Measurements from ENCODE around the gene GAB2. TPM values are rescaled to one million over a fixed set of nuclear protein-coding genes. Genes with fewer than 3 reads are reported as not detected.
"Not testable (repeated sequence)": the region's sequence is repeated elsewhere in the genome, so short reads cannot be mapped to it uniquely, and the experiment has no call there.

Gene GAB2
- total RNA-seq, 2 experiments from 2014 or later: 23.8 to 29.9 TPM

DNA sequence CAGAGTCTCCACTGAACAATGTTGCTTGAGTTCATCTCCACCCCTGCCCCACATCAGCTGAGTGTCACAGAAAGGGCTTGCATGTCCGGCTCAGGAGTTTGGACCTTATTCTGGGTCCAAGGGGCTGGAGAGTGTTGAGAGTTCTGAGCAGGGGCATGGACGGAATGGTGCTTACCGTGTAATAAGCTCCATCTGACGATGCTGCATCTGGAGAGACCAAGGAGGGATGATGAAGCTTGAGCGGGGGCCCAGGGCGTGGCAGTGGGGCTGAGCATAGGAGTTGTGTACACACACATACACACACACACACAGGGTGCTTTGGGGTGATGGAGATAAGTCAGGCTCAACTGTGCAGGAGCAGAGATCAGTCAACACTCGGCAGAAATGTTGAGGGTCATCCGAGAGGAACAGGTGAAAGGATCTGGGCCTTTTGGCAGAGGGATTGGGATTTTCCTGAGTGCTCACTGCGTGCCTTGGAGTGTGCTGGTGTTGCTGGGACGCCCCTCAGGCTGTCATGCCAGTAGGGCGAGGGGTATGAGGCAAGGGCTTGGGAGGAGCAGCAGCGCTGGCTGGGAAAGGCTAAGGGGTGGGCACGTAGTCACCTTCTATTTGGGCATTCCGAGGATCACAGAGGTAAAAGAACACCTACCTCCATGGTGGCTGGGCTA lies 226.6 kb downstream of the GAB2 start:
- CTCF ChIA-PET: interaction anchor here (1.5 to 1.8 kb wide), 2 partner anchors 11 to 373 kb away, joined by 5 to 7 read pairs; no protein-coding TSS in a partner anchor
- no peak overlapping the region for H3K27ac Mint-ChIP-seq
- peaks cover 1% of the 10 kb centered on the region for H3K36me3 Mint-ChIP-seq
- peaks cover 46% of the 10 kb centered on the region for H3K4me1 Mint-ChIP-seq
- H3K27me3 Mint-ChIP-seq: no peaks in the 10 kb centered on the region
- no peak overlapping the region for H3K4me3 Mint-ChIP-seq
- DNase-seq (no peak), ATAC-seq (no peak)
- no peaks in the 10 kb centered on the region for H3K9me3 Mint-ChIP-seq (ENCODE audit: low read depth)

DNA sequence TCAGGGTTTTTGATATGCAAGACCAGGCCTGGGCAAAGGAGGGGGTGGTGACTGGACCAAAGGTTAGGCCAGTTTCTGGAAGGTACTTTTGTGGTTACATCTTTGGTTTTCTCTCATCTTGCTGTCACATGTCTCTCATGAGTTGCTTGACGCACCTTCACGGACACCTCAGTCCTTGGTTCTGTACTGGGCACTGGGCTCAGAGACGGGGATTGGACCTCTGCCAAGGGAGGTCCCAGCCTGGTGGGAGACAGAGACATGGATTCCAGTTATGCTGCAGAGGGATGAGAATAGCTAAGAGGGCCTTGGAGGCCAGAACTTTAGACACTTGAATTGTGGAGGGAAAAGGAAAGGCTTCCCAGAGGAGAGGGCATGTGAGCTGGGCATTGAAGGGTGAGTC lies 227.2 kb downstream of the GAB2 start:
- DNase-seq: no peak
- Mint-ChIP-seq H3K9me3 (ENCODE audit: low read depth) (no peaks in the 10 kb centered on the region), H3K27ac (no peak overlapping the region)

DNA sequence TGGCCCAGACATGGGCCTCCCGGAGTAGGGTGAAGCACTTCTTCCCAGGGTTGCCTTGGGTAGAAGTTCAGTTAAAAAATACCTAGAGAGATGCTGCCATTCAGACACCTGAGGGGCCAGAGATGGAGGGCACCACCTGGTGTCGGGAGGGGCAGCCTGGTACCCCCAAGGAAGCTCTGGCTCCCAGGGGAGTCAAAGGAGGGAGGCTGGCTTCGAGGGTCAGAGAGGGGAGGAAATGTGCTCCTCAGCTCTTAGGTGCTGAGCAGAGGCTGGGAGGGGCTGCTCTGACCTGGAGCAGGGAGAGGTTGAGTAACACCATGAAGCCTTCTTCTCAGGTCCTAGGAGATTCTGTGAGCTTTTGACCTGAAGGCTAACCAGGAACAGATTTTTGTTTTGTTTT lies 227.8 kb downstream of the GAB2 start:
- no peak for ATAC-seq
- Mint-ChIP-seq H3K27me3 (no peaks in the 10 kb centered on the region), H3K4me3 (peak overlapping the region; percentile 97), H3K36me3 (peaks cover 1% of the 10 kb centered on the region), H3K27ac (peak overlapping the region; percentile 54), H3K9me3 (ENCODE audit: low read depth) (no peaks in the 10 kb centered on the region), H3K4me1 (peaks cover 47% of the 10 kb centered on the region)
- CTCF ChIA-PET: interaction anchor here (1.5 to 1.8 kb wide), 2 partner anchors 13 to 374 kb away, joined by 5 to 7 read pairs; no protein-coding TSS in a partner anchor
- no peak for DNase-seq

More for the DNA sequence above, 227.2 kb downstream of the GAB2 start:
- ATAC-seq: no peak
- H3K4me1 Mint-ChIP-seq: peaks cover 46% of the 10 kb centered on the region
- no peaks in the 10 kb centered on the region for H3K27me3 Mint-ChIP-seq
- CTCF ChIA-PET: interaction anchor here (1.5 to 1.8 kb wide), 2 partner anchors 12 to 374 kb away, joined by 5 to 7 read pairs; no protein-coding TSS in a partner anchor
- peaks cover 1% of the 10 kb centered on the region for H3K36me3 Mint-ChIP-seq
- no peak overlapping the region for H3K4me3 Mint-ChIP-seq

DNA sequence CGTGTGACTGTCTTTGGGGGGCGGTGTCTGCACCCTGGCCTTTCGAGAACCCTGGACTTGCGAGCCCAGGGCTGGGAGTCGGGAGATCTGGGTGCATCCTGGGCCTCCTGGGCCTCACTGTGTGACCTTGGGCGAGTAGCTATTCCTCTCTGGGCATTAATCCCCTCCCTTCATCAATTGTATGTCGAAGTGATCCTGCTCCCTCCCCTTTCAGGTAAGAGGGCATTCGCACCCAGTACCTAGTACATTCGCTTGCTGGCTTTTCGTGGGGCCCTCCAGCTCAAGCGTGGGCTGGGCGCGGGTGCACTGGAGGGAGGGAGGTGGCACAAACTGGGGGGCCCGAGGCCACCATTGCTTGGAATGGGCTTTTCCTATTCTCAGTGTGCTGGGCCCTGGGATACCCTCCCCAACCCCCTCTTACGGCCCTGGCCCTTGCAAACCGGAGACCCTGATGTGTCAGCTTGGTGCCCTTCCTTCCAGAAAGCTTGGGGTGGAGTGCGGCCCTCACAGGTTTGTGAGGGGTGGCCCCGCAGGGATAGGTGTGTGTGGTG lies 228.4 kb downstream of the GAB2 start:
- CTCF ChIA-PET: interaction anchor here (1.0 to 1.8 kb wide), 6 partner anchors 13 to 375 kb away, joined by 3 to 7 read pairs (median 4); partner anchors contain the start of gene INTS4
- DNase-seq (no peak), ATAC-seq (no peak)
- Mint-ChIP-seq H3K4me3 (peak overlapping the region; percentile 97), H3K27ac (peak overlapping the region; percentile 85), H3K9me3 (ENCODE audit: low read depth) (no peaks in the 10 kb centered on the region), H3K4me1 (peaks cover 41% of the 10 kb centered on the region), H3K27me3 (no peaks in the 10 kb centered on the region), H3K36me3 (peaks cover 1% of the 10 kb centered on the region)

DNA sequence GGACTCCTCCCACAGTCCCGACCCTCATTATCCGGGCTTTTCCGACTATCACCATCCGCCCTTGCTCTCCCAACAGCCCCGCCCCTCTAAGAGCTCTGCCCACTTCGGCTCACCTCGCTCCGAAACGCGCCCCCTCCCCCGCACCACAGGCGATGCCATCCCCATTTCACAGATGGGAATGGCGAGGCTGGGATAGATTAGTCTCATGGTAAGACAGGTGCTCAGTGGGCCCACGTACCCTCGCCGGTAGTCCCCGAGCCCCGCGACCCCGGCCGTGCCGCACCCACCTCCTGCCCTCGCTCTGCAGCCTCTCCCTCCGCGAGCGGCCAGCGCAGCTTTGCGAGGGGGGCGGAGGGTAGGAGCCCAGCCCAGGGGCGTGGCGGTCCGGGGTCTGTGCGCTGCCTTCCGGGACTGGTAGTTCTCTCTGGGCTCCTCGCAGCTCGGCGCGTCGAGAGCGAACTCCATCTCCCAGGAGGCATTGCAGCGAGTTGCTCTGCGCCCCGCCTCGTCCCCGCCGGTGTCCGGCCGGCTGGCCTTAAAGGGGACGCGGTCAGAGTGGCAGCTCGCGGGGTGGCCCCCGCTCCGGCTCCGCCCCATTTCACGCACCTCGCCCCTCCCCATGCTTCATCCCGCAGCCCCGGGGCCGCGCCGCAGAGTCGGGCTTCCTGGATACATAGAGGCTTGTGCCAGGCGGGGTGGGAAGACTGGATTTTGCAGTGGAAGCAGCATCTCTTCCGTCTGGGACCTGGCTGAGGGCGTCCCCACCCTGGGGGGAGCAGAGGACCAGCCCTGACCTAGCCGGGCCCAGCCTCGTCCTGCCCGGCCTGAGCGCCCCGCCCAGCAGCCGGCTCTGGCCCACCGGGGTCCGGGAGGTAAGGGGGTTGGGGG lies 229.1 kb downstream of the GAB2 start, which contains the start of the genes KCTD21 and USP35:
Gene KCTD21 (minus strand): TSS at position 341 of the 888 bp plus-strand sequence. CDS start 14,072 bp downstream, outside the sequence.
Gene USP35 (plus strand): TSS at position 634 of the 888 bp plus-strand sequence. CDS start 7,327 bp downstream, outside the sequence.
- CTCF ChIA-PET: interaction anchor here (0.7 to 1.8 kb wide), 8 partner anchors 14 to 376 kb away, joined by 3 to 5 read pairs (median 3); partner anchors contain the start of genes ALG8 and INTS4
- Mint-ChIP-seq H3K36me3 (peaks cover under 1% of the 10 kb centered on the region), H3K27ac (peak within 1 kb of the TSS; percentile 85), H3K4me1 (peaks cover 37% of the 10 kb centered on the region), H3K4me3 (peak within 1 kb of the TSS; percentile 97), H3K9me3 (ENCODE audit: low read depth) (no peaks in the 10 kb centered on the region), H3K27me3 (no peaks in the 10 kb centered on the region)
- ATAC-seq (peak; percentile 97), DNase-seq (peak; percentile 96)

DNA sequence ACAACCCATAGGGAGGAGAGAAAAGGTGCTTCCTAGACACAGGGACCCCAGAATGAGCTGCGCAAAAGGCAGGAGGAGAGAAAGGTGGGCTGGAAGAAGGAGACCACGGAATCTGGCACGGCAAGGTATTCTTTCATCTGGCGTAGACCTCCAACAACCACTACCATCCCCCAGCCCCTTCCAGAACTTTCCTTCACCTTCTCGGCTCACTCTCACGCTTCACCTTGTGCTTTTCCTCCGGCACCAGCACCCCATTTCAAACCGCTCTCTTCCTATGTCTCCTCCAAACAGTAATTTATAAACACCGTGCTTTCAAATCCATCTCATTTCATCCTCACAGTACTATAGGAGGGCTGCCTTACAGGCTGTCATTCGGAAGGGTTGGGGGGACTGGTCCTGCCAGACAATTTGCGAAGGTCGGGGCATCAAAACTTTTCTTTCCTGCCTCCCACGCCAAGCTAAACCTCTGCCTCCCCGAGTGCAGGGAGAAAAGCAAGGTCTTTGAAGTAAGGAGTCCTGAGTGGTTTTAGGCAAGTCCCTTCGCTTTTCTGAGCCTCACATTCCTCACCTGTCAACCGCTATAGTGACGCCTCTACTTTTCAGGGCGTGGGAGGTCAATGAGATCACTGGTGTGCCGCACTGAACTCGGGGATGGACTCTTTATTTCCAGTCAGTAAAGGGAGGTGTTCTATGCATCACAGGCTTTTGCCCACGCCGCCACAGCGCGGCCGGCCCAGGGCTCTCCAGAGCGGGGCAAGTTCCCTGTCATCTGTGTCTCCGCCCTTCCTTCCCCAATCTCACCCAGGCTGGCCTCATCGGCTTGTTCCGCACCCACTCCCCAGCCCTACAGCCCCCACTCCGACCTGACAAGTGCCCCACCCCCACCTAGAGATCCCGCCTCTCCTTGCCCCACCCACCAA lies 230.0 kb downstream of the GAB2 start:
- peaks cover 34% of the 10 kb centered on the region for H3K4me1 Mint-ChIP-seq
- peak overlapping the region; percentile 85 for H3K27ac Mint-ChIP-seq
- CTCF ChIA-PET: interaction anchor here (0.7 to 1.6 kb wide), 7 partner anchors 15 to 377 kb away, joined by 3 to 4 read pairs (median 3); partner anchors contain the start of genes ALG8 and INTS4
- H3K9me3 Mint-ChIP-seq (ENCODE audit: low read depth): no peaks in the 10 kb centered on the region
- peaks cover 4% of the 10 kb centered on the region for H3K36me3 Mint-ChIP-seq
- ATAC-seq (peak; percentile 37), DNase-seq (peak; percentile 71)
- peak overlapping the region; percentile 97 for H3K4me3 Mint-ChIP-seq
- no peaks in the 10 kb centered on the region for H3K27me3 Mint-ChIP-seq

DNA sequence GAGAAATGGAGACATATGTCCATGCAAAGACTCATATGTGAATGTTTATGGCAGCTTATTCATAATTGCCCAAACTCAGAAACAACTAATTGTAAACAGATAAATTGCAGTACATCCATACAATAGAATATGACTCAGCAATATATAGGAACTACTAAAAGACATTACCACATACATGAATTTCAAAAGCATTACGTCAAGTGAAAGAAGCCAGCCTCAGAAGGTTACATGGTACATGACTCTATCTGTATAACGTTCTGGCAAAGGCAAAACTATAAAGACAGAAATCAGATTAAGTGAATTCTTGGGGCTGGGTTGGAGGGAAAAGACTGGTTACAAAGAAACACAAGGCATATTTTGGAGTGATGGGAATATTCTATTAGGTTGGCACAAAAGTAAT lies 236.4 kb downstream of the GAB2 start:
- Mint-ChIP-seq H3K36me3 (peaks cover 15% of the 10 kb centered on the region), H3K9me3 (ENCODE audit: low read depth) (no peaks in the 10 kb centered on the region), H3K27ac (no peak overlapping the region), H3K27me3 (no peaks in the 10 kb centered on the region), H3K4me1 (peaks cover 1% of the 10 kb centered on the region), H3K4me3 (no peak overlapping the region)
- no peak for DNase-seq
- CTCF ChIA-PET: no interaction called here
- no peak for ATAC-seq

DNA sequence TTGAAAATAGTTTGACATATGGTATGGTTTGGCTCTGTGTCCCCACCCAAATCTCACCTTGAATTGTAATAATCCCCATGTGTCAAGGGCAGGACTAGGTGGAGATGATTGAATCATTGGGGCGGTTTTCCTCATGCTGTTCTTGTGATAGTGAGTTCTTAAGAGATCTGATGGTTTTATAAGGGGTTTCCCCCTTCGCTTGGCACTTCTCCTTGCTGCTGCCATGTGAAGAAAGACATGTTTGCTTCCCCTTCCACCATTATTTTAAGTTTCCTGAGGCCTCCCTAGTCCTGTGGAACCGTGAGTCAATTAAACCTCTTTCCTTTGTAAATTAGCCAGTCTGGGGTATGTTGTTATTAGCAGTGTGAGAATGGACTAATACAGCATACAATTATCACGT lies 236.9 kb downstream of the GAB2 start:
- no peaks in the 10 kb centered on the region for H3K27me3 Mint-ChIP-seq
- H3K27ac Mint-ChIP-seq: no peak overlapping the region
- CTCF ChIA-PET: no interaction called here
- no peak overlapping the region for H3K4me3 Mint-ChIP-seq
- no peaks in the 10 kb centered on the region for H3K9me3 Mint-ChIP-seq (ENCODE audit: low read depth)
- DNase-seq (no peak), ATAC-seq (no peak)
- H3K36me3 Mint-ChIP-seq: peaks cover 17% of the 10 kb centered on the region
- H3K4me1 Mint-ChIP-seq: peaks cover 1% of the 10 kb centered on the region

DNA sequence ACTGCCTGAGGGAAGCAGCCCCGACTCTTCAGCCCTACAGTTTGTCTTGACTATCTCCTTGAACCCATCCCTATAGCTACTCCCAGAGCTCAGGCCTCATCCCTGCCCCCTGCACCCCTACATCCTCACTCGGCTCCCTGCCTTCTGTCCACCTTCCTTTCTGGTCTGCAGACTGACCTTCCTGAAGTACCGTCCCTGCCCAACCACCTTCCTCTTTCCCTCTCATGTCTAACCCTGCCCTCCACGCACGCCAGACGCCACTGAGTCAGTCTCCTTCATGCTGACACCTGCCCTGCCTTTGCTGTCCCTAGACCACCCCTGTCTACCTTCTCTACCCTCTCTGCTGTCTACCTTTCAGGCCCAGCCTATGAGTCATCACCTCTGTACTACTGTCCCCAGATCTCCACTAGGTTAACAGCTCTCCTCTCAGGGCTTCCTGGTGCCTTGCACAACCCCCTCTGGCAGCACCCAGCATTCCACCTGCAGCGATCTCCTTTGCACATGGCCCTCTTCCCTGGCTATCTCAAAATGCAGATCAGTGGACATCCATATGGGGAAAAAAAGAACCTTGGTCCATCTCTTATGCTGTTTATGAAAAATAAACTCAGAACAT lies 238.1 kb downstream of the GAB2 start:
- CTCF ChIA-PET: no interaction called here
- no peak overlapping the region for H3K27ac Mint-ChIP-seq
- H3K27me3 Mint-ChIP-seq: no peaks in the 10 kb centered on the region
- no peaks in the 10 kb centered on the region for H3K4me1 Mint-ChIP-seq
- DNase-seq (no peak), ATAC-seq (no peak)
- H3K9me3 Mint-ChIP-seq (ENCODE audit: low read depth): no peaks in the 10 kb centered on the region
- peaks cover 17% of the 10 kb centered on the region for H3K36me3 Mint-ChIP-seq
- H3K4me3 Mint-ChIP-seq: no peak overlapping the region

DNA sequence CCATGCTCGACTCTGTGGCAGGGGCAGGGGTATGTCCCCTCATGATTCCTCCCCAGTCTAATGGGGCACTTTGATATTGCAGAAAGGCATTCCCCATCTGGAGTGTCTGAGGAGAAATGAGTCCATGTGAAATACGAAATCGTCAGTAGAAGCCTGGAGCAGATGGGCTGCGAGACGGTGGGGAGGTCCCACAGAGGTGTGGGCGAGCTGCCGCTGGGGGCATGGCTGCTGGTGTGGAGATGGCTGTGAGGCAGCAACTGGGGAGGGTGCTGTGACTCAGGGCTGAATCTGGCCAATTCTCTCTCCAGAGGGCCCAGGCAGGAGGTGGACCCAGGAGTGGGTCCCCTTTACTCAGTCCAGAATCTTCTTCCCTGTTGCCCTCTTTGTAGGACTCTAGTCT lies 240.4 kb downstream of the GAB2 start:
- Mint-ChIP-seq H3K27ac (no peak overlapping the region), H3K36me3 (peaks cover 17% of the 10 kb centered on the region), H3K9me3 (ENCODE audit: low read depth) (no peaks in the 10 kb centered on the region), H3K27me3 (no peaks in the 10 kb centered on the region), H3K4me1 (no peaks in the 10 kb centered on the region), H3K4me3 (no peak overlapping the region)
- DNase-seq: no peak
- no peak for ATAC-seq
- CTCF ChIA-PET: no interaction called here

DNA sequence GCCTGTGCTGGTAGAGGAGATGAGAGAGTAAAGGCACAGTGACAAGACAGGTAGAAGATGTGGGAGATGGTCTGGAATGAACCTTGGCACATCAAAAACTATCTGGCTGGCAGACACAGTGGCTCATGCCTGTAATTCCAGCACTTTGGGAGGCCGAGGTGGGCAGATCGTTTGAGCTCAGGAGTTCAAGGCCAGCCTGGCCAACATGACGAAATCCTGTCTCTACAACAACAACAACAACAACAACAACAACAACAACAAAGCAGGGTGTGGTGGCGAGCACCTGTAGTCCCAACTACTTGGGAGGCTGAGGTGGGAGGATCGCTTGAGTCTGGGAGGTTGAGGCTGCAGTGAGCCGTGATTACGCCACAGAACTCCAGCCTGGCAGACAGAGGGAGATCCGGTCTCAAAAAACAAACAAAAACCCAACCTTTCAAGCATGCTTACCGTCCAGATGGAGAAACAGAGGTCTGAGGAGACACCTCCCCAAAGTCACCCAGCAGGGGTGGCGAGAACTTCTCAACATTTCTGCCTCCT lies 240.9 kb downstream of the GAB2 start:
- H3K27ac Mint-ChIP-seq: no peak overlapping the region
- CTCF ChIA-PET: no interaction called here
- H3K27me3 Mint-ChIP-seq: no peaks in the 10 kb centered on the region
- peaks cover 17% of the 10 kb centered on the region for H3K36me3 Mint-ChIP-seq
- no peak for ATAC-seq
- no peak for DNase-seq
- no peak overlapping the region for H3K4me3 Mint-ChIP-seq
- no peaks in the 10 kb centered on the region for H3K4me1 Mint-ChIP-seq
- no peaks in the 10 kb centered on the region for H3K9me3 Mint-ChIP-seq (ENCODE audit: low read depth)

DNA sequence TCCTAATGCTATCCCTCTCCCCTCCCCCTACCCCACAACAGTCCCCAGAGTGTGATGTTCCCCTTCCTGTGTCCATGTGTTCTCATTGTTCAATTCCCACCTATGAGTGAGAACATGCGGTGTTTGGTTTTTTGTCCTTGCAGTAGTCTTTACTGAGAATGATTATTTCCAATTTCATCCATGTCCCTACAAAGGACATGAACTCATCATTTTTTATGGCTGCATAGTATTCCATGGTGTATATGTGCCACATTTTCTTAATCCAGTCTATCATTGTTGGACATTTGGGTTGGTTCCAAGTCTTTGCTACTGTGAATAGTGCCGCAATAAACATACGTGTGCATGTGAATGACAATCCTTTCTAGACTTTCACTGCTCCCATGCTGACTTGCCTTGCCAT lies 241.8 kb downstream of the GAB2 start:
- not testable (repeated sequence) for ATAC-seq; H3K4me1 Mint-ChIP-seq; H3K27ac Mint-ChIP-seq; H3K4me3 Mint-ChIP-seq; H3K9me3 Mint-ChIP-seq (ENCODE audit: low read depth); H3K27me3 Mint-ChIP-seq; DNase-seq
- CTCF ChIA-PET: interaction anchor here (0.9 kb wide), 1 partner anchor 62 kb away, joined by 3 read pairs; no protein-coding TSS in a partner anchor
- peaks cover 13% of the 10 kb centered on the region for H3K36me3 Mint-ChIP-seq
